Parathyroid adenoma (tissue), 2 donors: ENCODE results near the gene FRMD4A.

Experiments used
- H2AFZ ChIP-seq: fragments of 300-600 bp; sonication (generic); one replicate; pipeline ENCODE4 v1.7.0; 2017; ENCODE audit warnings: antibody characterized with exemption, mild to moderate bottlenecking
- H3K27ac ChIP-seq: fragments of 300-600 bp; sonication (generic); one replicate; pipeline ENCODE4 v1.7.0; 2017
- H3K27me3 ChIP-seq: fragments of 300-600 bp; sonication (generic); one replicate; pipeline ENCODE4 v1.7.0; 2017; ENCODE audit warnings: low read length; ENCODE audit not compliant: control insufficient read depth, insufficient read depth
- H3K36me3 ChIP-seq: fragments of 300-600 bp; sonication (generic); one replicate; pipeline ENCODE4 v1.7.0; 2017; ENCODE audit warnings: low read length; ENCODE audit not compliant: control insufficient read depth, insufficient read depth
- H3K4me1 ChIP-seq: fragments of 300-600 bp; sonication (generic); one replicate; pipeline ENCODE4 v1.7.0; 2017; ENCODE audit warnings: control low read depth
- H3K4me2 ChIP-seq: fragments of 300-600 bp; sonication (generic); one replicate; pipeline ENCODE4 v1.7.0; 2017; ENCODE audit warnings: low read length
- H3K4me3 ChIP-seq: fragments of 300-600 bp; sonication (generic); one replicate; pipeline ENCODE4 v1.7.0; 2017; ENCODE audit warnings: low read depth, low read length
- H3K79me2 ChIP-seq: fragments of 300-600 bp; sonication (generic); one replicate; pipeline ENCODE4 v1.7.0; 2017; ENCODE audit warnings: control low read depth
- H3K9ac ChIP-seq: fragments of 300-600 bp; sonication (generic); one replicate; pipeline ENCODE4 v1.7.0; 2017; ENCODE audit warnings: mild to moderate bottlenecking
- H3K9me3 ChIP-seq: fragments of 300-600 bp; sonication (generic); one replicate; pipeline ENCODE4 v1.7.0; 2017; ENCODE audit warnings: low read length; ENCODE audit not compliant: control insufficient read depth
- CTCF ChIP-seq: fragments of 300-600 bp; sonication (generic); IDR thresholded peaks from one replicate; pipeline ENCODE4 v1.7.0; 2017; ENCODE audit warnings: antibody characterized with exemption, mild to moderate bottlenecking
- donor health status: primary hyperparathyroidism.

The FRMD4A gene

DNA sequence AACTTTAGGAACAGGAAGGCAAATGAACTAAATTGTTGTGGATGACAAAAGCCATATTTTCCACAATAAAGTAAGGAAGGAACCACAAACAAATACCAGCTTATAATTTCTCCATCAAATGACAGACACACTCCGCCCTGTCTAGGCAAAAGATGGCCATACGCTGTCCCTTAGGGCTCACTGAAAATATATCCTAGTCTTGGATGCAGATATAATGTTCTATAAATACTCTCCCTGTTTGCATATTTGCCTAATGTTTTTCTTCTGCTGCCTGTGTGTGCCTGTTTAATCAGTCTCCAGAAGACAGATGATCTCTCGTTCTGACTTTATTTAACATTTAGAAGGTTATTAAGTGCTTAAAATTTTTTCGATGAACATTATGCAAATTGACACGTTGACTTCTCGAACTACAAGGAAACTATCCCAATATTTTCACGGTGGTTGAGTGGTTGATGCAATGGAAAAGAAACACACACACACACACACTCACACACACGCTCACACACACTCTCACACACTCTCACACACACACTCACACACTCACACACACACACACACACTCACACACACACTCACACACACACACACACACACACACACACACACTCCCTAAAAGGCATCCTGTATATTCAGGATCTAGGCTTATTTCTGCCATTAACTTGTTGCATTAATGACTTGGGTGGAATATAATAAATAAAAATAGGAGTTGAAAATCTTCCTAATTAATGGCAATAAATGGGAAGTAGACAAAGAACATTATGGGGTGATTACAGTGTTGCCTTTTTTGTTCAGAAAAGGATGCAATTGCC lies 446.9 kb downstream of the FRMD4A start:
- no peak for TF ChIP-seq CTCF
- Histone ChIP-seq H3K27ac (no peak overlapping the region), H3K4me1 (no peaks in the 10 kb centered on the region)

DNA sequence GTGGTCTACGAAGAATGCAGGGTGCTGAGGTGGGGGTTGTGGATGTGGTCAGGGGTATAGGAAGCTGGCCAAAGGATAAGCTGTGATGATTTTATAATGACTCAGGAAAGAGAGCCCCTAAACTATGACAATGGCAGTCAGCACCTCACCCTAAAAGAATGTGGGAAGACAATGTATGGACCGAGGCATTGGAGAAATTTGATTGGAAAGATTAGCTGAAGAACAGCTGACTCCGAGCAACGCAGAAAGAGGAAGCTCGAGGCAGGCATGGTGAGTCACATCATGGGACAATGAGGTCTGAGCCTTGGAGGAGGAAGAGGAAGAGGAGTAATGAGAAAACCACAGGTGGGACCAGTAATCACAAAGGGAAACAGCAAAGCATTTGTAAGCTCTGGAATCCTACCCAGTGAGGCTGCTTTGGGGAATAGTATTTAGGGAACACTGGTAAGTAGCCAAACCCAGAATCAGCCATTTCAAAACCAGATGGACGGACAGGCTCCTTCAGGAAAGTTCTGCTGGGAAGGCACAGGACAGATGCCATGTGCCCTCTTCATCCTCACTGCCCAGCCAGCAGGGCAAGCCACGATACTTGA lies 448.5 kb downstream of the FRMD4A start:
- no peaks in the 10 kb centered on the region for H3K4me1 ChIP-seq
- H3K27me3 ChIP-seq = no peaks in the 10 kb centered on the region
- no peak overlapping the region for H3K9ac ChIP-seq
- no peaks in the 10 kb centered on the region for H3K36me3 ChIP-seq
- H2AFZ ChIP-seq = no peak overlapping the region
- no peaks in the 10 kb centered on the region for H3K9me3 ChIP-seq
- TF ChIP-seq CTCF = no peak
- no peak overlapping the region for H3K27ac ChIP-seq
- no peaks in the 10 kb centered on the region for H3K79me2 ChIP-seq
- H3K4me3 ChIP-seq = no peak overlapping the region
- H3K4me2 ChIP-seq = no peak overlapping the region

More for the DNA sequence above, 446.9 kb downstream of the FRMD4A start:
- Histone ChIP-seq H3K79me2 (no peaks in the 10 kb centered on the region), H3K4me3 (no peak overlapping the region), H2AFZ (no peak overlapping the region), H3K9ac (no peak overlapping the region), H3K27me3 (no peaks in the 10 kb centered on the region), H3K36me3 (no peaks in the 10 kb centered on the region), H3K9me3 (no peaks in the 10 kb centered on the region), H3K4me2 (no peak overlapping the region)

- Histone ChIP-seq H3K79me2 (no peaks in the 10 kb centered on the region), H3K27me3 (no peaks in the 10 kb centered on the region), H3K9me3 (no peaks in the 10 kb centered on the region), H2AFZ (no peak overlapping the region), H3K4me2 (no peak overlapping the region), H3K27ac (no peak overlapping the region), H3K4me3 (no peak overlapping the region), H3K9ac (no peak overlapping the region), H3K4me1 (no peaks in the 10 kb centered on the region), H3K36me3 (no peaks in the 10 kb centered on the region)
- TF ChIP-seq CTCF = no peak
Measured at GRCh38 chr10:13880760-13881159, 450.0 kb downstream of the FRMD4A start.

DNA sequence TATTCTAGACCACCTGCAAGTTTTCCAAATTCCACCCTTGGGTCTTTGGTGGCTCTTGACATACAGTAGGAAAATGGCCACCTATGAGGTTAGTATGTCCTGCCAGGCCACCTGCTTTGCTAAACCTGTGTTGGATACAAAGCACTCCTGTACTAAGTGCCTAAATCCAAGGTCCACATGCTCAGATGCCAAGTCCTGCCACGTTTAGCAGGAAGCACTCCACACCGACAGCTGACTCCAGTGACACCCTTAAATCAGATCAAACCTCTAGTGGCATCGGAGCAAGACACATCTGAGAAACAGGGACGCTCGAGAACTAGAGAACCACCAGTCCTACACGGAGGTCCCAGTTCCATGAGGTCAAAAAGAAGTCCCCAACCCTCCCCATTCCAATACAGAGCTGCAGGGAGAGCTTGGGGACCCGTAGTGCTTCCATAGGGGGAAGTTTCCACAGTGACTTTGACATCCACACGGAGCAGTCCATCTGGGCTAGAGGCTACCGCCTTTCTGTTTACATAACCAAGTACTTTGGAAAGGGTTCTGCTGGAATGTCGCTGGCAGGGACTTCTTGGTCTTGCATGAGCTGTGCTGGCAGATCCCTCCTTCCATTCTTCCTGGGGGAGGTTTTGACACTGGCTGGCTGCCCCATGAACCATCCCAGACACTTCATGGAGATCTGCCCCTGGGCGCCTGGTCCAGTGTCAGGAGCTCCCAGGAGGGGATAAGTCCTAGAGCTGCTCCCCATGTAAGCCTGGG lies 453.4 kb downstream of the FRMD4A start:
- H3K9ac ChIP-seq = no peak overlapping the region
- H3K27ac ChIP-seq = no peak overlapping the region
- H3K9me3 ChIP-seq = no peaks in the 10 kb centered on the region
- H3K36me3 ChIP-seq = no peaks in the 10 kb centered on the region
- no peak for TF ChIP-seq CTCF
- H3K27me3 ChIP-seq = no peaks in the 10 kb centered on the region
- H3K4me2 ChIP-seq = no peak overlapping the region
- H2AFZ ChIP-seq = no peak overlapping the region
- no peaks in the 10 kb centered on the region for H3K79me2 ChIP-seq
- no peaks in the 10 kb centered on the region for H3K4me1 ChIP-seq
- no peak overlapping the region for H3K4me3 ChIP-seq
